SK-N-SH treated with all-trans-retinoic acid at 6 μM for 48 hours (cell line): ENCODE results near the gene RSAD1.
A peak's percentile ranks its signal among the peaks of the same experiment; 100 is the strongest.

Experiments
- ATAC-seq: fragments of 200-7000 bp; cut with Tn5 transposase; 3 replicates; pipeline ENCODE4 v1.9.1; 2020; ENCODE audit warnings: mild to moderate bottlenecking, moderate library complexity
- ARNTL ChIP-seq: fragments of 450-650 bp; formaldehyde crosslinking; IDR thresholded peaks from 2 replicates; pipeline ENCODE4 v1.5.0; 2020; ENCODE audit warnings: low read depth, mild to moderate bottlenecking, moderate library complexity, borderline replicate concordance
- CREB5 ChIP-seq: fragments of 250-450 bp; sonication (Bioruptor Pico); IDR thresholded peaks from 2 replicates; pipeline ENCODE4 v1.5.1; 2020; ENCODE audit warnings: low read depth, mild to moderate bottlenecking, moderate library complexity
- CSRNP3 ChIP-seq: fragments of 250-450 bp; sonication (Bioruptor Pico); IDR thresholded peaks from 2 replicates; pipeline ENCODE4 v1.5.1; 2021; ENCODE audit warnings: mild to moderate bottlenecking, moderate library complexity
- GLIS3 ChIP-seq: fragments of 250-450 bp; sonication (Bioruptor Pico); IDR thresholded peaks from 2 replicates; pipeline ENCODE4 v1.5.0; 2020; ENCODE audit warnings: mild to moderate bottlenecking, moderate library complexity
- ISL1 ChIP-seq: fragments of 250-450 bp; sonication (Bioruptor Pico); IDR thresholded peaks from 2 replicates; pipeline ENCODE4 v2.1.2; 2022; ENCODE audit warnings: mild to moderate bottlenecking, moderate library complexity
- PATZ1 ChIP-seq: fragments of 250-450 bp; sonication (Bioruptor Pico); IDR thresholded peaks from 2 replicates; pipeline ENCODE4 v1.8.0; 2020; ENCODE audit warnings: mild to moderate bottlenecking, moderate library complexity, borderline replicate concordance
- POU6F1 ChIP-seq: fragments of 250-450 bp; sonication (Bioruptor Pico); IDR thresholded peaks from 2 replicates; pipeline ENCODE4 v1.8.0; 2021; ENCODE audit warnings: low read depth, mild to moderate bottlenecking, moderate library complexity, borderline replicate concordance
- PPARA ChIP-seq: fragments of 250-450 bp; sonication (Bioruptor Pico); IDR thresholded peaks from 2 replicates; pipeline ENCODE4 v1.5.0; 2020; ENCODE audit warnings: mild to moderate bottlenecking, borderline replicate concordance
- RARB ChIP-seq: fragments of 250-450 bp; sonication (Bioruptor Pico); IDR thresholded peaks from 2 replicates; pipeline ENCODE4 v1.8.0; 2021; ENCODE audit warnings: mild to moderate bottlenecking, moderate library complexity
- SNAI2 ChIP-seq: fragments of 250-450 bp; sonication (Bioruptor Pico); IDR thresholded peaks from 2 replicates; pipeline ENCODE4 v1.5.0; 2020; ENCODE audit warnings: mild to moderate bottlenecking, moderate library complexity
- TCF4 ChIP-seq: fragments of 250-450 bp; sonication (Bioruptor Pico); IDR thresholded peaks from 2 replicates; pipeline ENCODE4 v1.8.0; 2021; ENCODE audit warnings: mild to moderate bottlenecking, moderate library complexity, borderline replicate concordance
- TOX ChIP-seq: fragments of 250-450 bp; sonication (Bioruptor Pico); IDR thresholded peaks from 2 replicates; pipeline ENCODE4 v1.8.0; 2021; ENCODE audit warnings: mild to moderate bottlenecking, moderate library complexity, borderline replicate concordance
- TSHZ2 ChIP-seq: fragments of 250-450 bp; sonication (Bioruptor Pico); IDR thresholded peaks from 2 replicates; pipeline ENCODE4 v1.5.0; 2020; ENCODE audit warnings: mild to moderate bottlenecking, moderate library complexity
- ZC3H10 ChIP-seq: fragments of 250-450 bp; sonication (Bioruptor Pico); IDR thresholded peaks from 2 replicates; pipeline ENCODE4 v1.5.1; 2021; ENCODE audit warnings: mild to moderate bottlenecking, moderate library complexity
- ZFP3 ChIP-seq: fragments of 250-450 bp; sonication (Bioruptor Pico); IDR thresholded peaks from 2 replicates; pipeline ENCODE4 v1.5.0; 2020; ENCODE audit warnings: mild to moderate bottlenecking, moderate library complexity
- ZFP30 ChIP-seq: fragments of 450-650 bp; formaldehyde crosslinking; IDR thresholded peaks from 2 replicates; pipeline ENCODE4 v1.5.0; 2022; ENCODE audit warnings: mild to moderate bottlenecking, moderate library complexity
- ZNF565 ChIP-seq: fragments of 450-650 bp; formaldehyde crosslinking; conservative IDR thresholded peaks from 2 replicates; pipeline ENCODE4 v1.5.0; 2020; ENCODE audit warnings: low read depth, mild to moderate bottlenecking, moderate library complexity
- ZNF70 ChIP-seq: fragments of 450-650 bp; formaldehyde crosslinking; IDR thresholded peaks from 2 replicates; pipeline ENCODE4 v1.5.0; 2020; ENCODE audit warnings: mild to moderate bottlenecking, moderate library complexity
- ZNF8 ChIP-seq: fragments of 450-650 bp; formaldehyde crosslinking; IDR thresholded peaks from 2 replicates; pipeline ENCODE4 v1.5.0; 2020; ENCODE audit warnings: mild to moderate bottlenecking, moderate library complexity

RSAD1 gene

GRCh38 chr17:50501054-50501453 lies 22.4 kb downstream of the RSAD1 start:
- TF ChIP-seq TCF4 (CRISPR knock-in tag) (no peak), ZNF565 (CRISPR knock-in tag) (no peak), ARNTL (CRISPR knock-in tag) (no peak), TSHZ2 (CRISPR knock-in tag) (no peak), TOX (CRISPR knock-in tag) (no peak), RARB (CRISPR knock-in tag) (no peak), ZFP30 (CRISPR knock-in tag) (no peak)
- TF ChIP-seq, all 23 proteins: peak for 0

GRCh38 chr17:50502301-50502990 lies 23.8 kb downstream of the RSAD1 start:
- no peak for ATAC-seq
- TF ChIP-seq PPARA (no peak), ISL1 (CRISPR knock-in tag) (no peak), CREB5 (CRISPR knock-in tag) (no peak), TSHZ2 (CRISPR knock-in tag) (no peak), ZFP3 (no peak), CSRNP3 (CRISPR knock-in tag) (no peak), ZNF565 (CRISPR knock-in tag) (no peak), POU6F1 (no peak), GLIS3 (CRISPR knock-in tag) (no peak), PATZ1 (CRISPR knock-in tag) (no peak), ZNF70 (CRISPR knock-in tag) (no peak), ZC3H10 (CRISPR knock-in tag) (no peak), ARNTL (CRISPR knock-in tag) (no peak), TCF4 (CRISPR knock-in tag) (no peak), ZNF8 (CRISPR knock-in tag) (no peak), SNAI2 (CRISPR knock-in tag) (no peak), TOX (CRISPR knock-in tag) (no peak), RARB (CRISPR knock-in tag) (no peak), ZFP30 (CRISPR knock-in tag) (no peak)

More at GRCh38 chr17:50501054-50501453, 22.4 kb downstream of the RSAD1 start:
- peak; percentile 24; the same call in 2 of the 3 replicates for ATAC-seq
